ENCODE results near the gene DNPH1.

GRCh38 chr6:43184268-43184985 lies 44.9 kb downstream of the DNPH1 start:
- TF ChIP-seq CTCF (conservative IDR thresholded peaks at IDR 0.05): no peak
- TF ChIP-seq EZH2 (IDR thresholded peaks at IDR 0.05; ENCODE audit: low read depth): no peak

Measured in PC-9 (cell line).